HEK293 (cell line): ENCODE results near the gene CEND1.

Experiments used
- CTCF ChIA-PET: fragments of 350-600 bp; formaldehyde crosslinking; extraction: SDS; loops from one replicate; lab custom pipeline; 2021; ENCODE audit warnings: antibody characterized with exemption; lab: Yijun Ruan, JAX
- POLR2A ChIA-PET: fragments of 300-600 bp; formaldehyde crosslinking; extraction: SDS; loops from one replicate; lab custom pipeline; 2020; ENCODE audit warnings: antibody characterized with exemption, inconsistent platforms; lab: Yijun Ruan, JAX
- H3K27ac ChIP-seq: fragments of 200-500 bp; sonication (Bioruptor generic); 2 replicates; pipeline ENCODE4 v1.5.1; 2014; ENCODE audit warnings: low read depth, low read length, control low read depth, inconsistent platforms; ENCODE audit errors: extremely low read depth
- H3K36me3 ChIP-seq, 2 experiments: fragments of 200-500 bp in 1 of 2; sonication (Bioruptor generic) in 1 of 2; 1 replicate in 1 of 2; 2 replicates in 1 of 2; pipeline ENCODE4 v1.5.1; 2014 to 2017; ENCODE audit warnings: inconsistent platforms in 2 of 2, low read length in 2 of 2; ENCODE audit not compliant: control insufficient read depth in 2 of 2, insufficient read depth in 1 of 2
- H3K4me1 ChIP-seq: fragments of 200-500 bp; sonication (Bioruptor generic); 2 replicates; pipeline ENCODE4 v1.5.1; 2014; ENCODE audit warnings: mild to moderate bottlenecking, low read length, inconsistent platforms; ENCODE audit not compliant: control insufficient read depth, insufficient read depth
- H3K4me3 ChIP-seq: 2 replicates; pipeline ENCODE4 v1.5.1; 2011; ENCODE audit warnings: low read depth, mild to moderate bottlenecking, control low read depth, low read length, moderate library complexity
- H3K9me3 ChIP-seq: fragments of 200-500 bp; sonication (Bioruptor generic); 2 replicates; pipeline ENCODE4 v1.5.1; 2014; ENCODE audit warnings: low read depth, low read length, inconsistent platforms; ENCODE audit not compliant: control insufficient read depth, insufficient read depth
- BCL11B ChIP-seq: fragments of 450-650 bp; formaldehyde crosslinking; IDR thresholded peaks from 2 replicates; pipeline ENCODE4 v1.5.1; 2016; ENCODE audit warnings: low read depth, missing biosample characterization, missing genetic modification characterization
- GLIS1 ChIP-seq: fragments of 450-650 bp; formaldehyde crosslinking; IDR thresholded peaks from 2 replicates; pipeline ENCODE4 v1.5.1; 2016; ENCODE audit warnings: missing biosample characterization, missing genetic modification characterization
- INSM2 ChIP-seq: fragments of 450-650 bp; formaldehyde crosslinking; IDR thresholded peaks from 2 replicates; pipeline ENCODE4 v1.5.1; 2016; ENCODE audit warnings: missing biosample characterization, missing genetic modification characterization
- KLF7 ChIP-seq: fragments of 450-650 bp; formaldehyde crosslinking; IDR thresholded peaks from 2 replicates; pipeline ENCODE4 v1.5.1; 2016; ENCODE audit warnings: missing biosample characterization, missing genetic modification characterization, borderline replicate concordance
- PATZ1 ChIP-seq: fragments of 450-650 bp; formaldehyde crosslinking; IDR thresholded peaks from 2 replicates; pipeline ENCODE4 v1.5.1; 2016; ENCODE audit warnings: missing biosample characterization, missing genetic modification characterization
- PRDM2 ChIP-seq: fragments of 450-650 bp; formaldehyde crosslinking; IDR thresholded peaks from 2 replicates; pipeline ENCODE4 v1.5.1; 2016; ENCODE audit warnings: missing biosample characterization, missing genetic modification characterization, borderline replicate concordance
- SCRT2 ChIP-seq: fragments of 450-650 bp; formaldehyde crosslinking; IDR thresholded peaks from 2 replicates; pipeline ENCODE4 v1.5.1; 2016; ENCODE audit warnings: missing biosample characterization, missing genetic modification characterization
- SP3 ChIP-seq: fragments of 450-650 bp; formaldehyde crosslinking; IDR thresholded peaks from 2 replicates; pipeline ENCODE4 v1.5.1; 2016; ENCODE audit warnings: missing biosample characterization, missing genetic modification characterization
- TSHZ1 ChIP-seq: fragments of 450-650 bp; formaldehyde crosslinking; IDR thresholded peaks from 2 replicates; pipeline ENCODE4 v1.5.1; 2016; ENCODE audit warnings: missing biosample characterization, missing genetic modification characterization, borderline replicate concordance
- ZNF10 ChIP-seq: fragments of 450-650 bp; formaldehyde crosslinking; IDR thresholded peaks from 2 replicates; pipeline ENCODE4 v1.5.1; 2017; ENCODE audit warnings: missing biosample characterization, missing genetic modification characterization
- ZNF302 ChIP-seq: fragments of 450-650 bp; formaldehyde crosslinking; IDR thresholded peaks from 2 replicates; pipeline ENCODE4 v1.5.1; 2016; ENCODE audit warnings: missing biosample characterization, missing genetic modification characterization, low read depth
- ZNF341 ChIP-seq: fragments of 450-650 bp; formaldehyde crosslinking; IDR thresholded peaks from 2 replicates; pipeline ENCODE4; 2016; ENCODE audit warnings: low read depth, missing biosample characterization, missing genetic modification characterization
- ZNF404 ChIP-seq: fragments of 450-650 bp; formaldehyde crosslinking; IDR thresholded peaks from 2 replicates; pipeline ENCODE4 v1.5.1; 2017; ENCODE audit warnings: missing biosample characterization, missing genetic modification characterization
- ZNF48 ChIP-seq: fragments of 450-650 bp; formaldehyde crosslinking; IDR thresholded peaks from 2 replicates; pipeline ENCODE4 v1.5.1; 2016; ENCODE audit warnings: missing biosample characterization, missing genetic modification characterization
- ZNF639 ChIP-seq: fragments of 450-650 bp; formaldehyde crosslinking; IDR thresholded peaks from 2 replicates; pipeline ENCODE4 v1.5.1; 2016; ENCODE audit warnings: missing biosample characterization, missing genetic modification characterization
- ZNF670 ChIP-seq: fragments of 450-650 bp; formaldehyde crosslinking; IDR thresholded peaks from 2 replicates; pipeline ENCODE4 v1.5.1; 2016; ENCODE audit warnings: missing biosample characterization, missing genetic modification characterization, low read depth
- ZNF677 ChIP-seq: fragments of 450-650 bp; IDR thresholded peaks from 2 replicates; pipeline ENCODE4 v1.5.0; 2018; ENCODE audit warnings: missing biosample characterization, mild to moderate bottlenecking, missing genetic modification characterization, moderate library complexity
- ZNF837 ChIP-seq: fragments of 450-650 bp; formaldehyde crosslinking; IDR thresholded peaks from 2 replicates; pipeline ENCODE4 v1.5.1; 2016; ENCODE audit warnings: missing biosample characterization, missing genetic modification characterization
- TF ChIP-seq, protein P1 (sequence below): fragments of 450-650 bp; formaldehyde crosslinking; IDR thresholded peaks from 2 replicates; pipeline ENCODE4 v1.5.1; 2017; ENCODE audit warnings: missing biosample characterization, missing genetic modification characterization

Gene CEND1

DNA sequence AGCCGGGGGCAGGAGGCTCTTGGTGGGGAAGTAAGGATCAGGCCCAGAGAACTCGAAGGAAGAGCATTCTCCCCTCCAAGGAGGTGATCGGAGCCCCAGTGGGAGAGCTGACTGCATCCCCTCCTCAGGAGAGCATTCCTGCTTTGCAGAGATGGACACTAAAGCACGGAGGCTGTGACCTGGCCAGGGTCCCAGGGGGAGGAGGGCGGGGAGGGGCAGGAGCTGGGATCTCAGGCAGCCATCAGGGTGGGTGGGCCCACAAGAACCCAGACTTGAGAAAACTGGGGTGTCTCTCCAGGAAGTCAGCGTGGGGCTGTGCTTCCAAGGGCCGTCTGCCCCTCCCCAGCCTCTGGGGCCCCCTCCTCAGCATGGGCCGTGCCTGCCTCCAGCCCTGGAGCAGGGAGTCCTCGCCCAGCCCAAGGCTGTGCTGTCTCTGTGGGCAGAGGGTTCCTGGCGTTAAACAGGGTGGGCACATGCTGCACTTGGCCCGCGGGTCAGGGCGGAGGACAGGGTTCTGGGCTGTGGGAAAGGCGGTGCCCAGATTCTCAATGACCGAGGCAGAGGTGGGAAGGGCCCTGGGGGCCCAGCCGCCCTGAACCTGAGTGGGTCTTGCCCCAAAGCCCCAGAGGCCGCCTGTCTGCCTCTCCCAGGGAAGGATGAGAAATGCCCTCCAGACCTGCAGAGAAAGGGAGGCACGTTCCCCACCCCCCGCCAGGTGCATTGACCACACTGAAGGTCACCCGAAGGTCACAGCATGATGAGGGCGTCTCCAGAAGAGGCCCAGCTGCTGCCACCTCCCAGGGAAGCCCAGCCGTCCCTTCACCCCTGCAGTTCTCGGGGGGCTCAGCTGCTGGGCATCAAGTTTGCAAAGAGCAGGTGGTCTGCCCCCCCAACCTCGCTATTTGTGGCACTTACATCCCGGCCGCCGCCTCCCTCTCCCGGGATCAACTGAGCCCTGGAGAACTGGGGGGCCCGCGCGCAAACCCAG lies 643 bp downstream of the CEND1 start (continued):
- TF ChIP-seq ZNF639 (tag by site-specific recombination) (no peak), INSM2 (tag by site-specific recombination) (no peak), ZNF48 (tag by site-specific recombination) (no peak), ZNF837 (no peak), ZNF670 (tag by site-specific recombination) (no peak), BCL11B (tag by site-specific recombination) (peak; percentile 58; the same call in 1 of the 2 replicates), ZNF677 (tag by site-specific recombination) (no peak), ZNF341 (tag by site-specific recombination) (peak; percentile 34), SP3 (tag by site-specific recombination) (no peak), ZNF10 (no peak), SCRT2 (tag by site-specific recombination) (no peak), ZNF302 (tag by site-specific recombination) (no peak), ZNF404 (no peak), KLF7 (no peak)
- TF ChIP-seq, protein P1, sequence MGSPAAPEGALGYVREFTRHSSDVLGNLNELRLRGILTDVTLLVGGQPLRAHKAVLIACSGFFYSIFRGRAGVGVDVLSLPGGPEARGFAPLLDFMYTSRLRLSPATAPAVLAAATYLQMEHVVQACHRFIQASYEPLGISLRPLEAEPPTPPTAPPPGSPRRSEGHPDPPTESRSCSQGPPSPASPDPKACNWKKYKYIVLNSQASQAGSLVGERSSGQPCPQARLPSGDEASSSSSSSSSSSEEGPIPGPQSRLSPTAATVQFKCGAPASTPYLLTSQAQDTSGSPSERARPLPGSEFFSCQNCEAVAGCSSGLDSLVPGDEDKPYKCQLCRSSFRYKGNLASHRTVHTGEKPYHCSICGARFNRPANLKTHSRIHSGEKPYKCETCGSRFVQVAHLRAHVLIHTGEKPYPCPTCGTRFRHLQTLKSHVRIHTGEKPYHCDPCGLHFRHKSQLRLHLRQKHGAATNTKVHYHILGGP: no peak

DNA sequence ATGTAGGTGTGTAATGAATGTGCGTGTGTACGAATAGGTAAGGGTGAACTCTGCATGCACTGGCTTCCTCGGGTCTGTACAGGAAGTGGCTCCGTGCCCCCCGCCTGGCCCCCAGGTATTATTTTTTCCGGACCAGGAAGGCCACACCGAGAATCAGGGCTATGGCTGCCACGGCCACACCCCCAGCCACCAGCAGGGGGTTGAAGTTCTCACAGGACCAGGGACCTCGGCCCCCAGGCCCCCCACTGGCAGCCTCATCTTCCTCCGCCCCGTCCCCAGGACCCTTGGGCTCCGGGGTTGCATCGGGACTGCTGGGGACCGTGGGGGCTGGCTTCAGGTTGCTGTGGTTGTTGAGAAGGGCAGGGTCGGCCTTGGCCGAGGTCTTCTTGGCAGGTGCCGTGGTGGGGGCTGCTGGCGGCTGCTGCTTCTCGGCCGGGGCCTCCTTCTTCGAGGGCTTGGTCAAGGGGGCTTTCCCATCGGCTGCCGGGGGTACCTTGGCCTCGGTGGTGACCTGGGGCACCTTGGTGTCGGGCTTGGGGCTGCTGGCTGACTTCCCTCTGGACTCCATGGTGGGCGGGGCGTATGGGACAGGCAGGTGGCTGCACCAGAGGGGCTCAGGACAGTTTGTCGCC lies 1.8 kb downstream of the CEND1 start:
- Histone ChIP-seq H3K36me3 (peaks cover 0 to 33% of the 10 kb centered on the region in 2 experiments; a peak in 2 of 3 replicates), H3K4me3 (no peak overlapping the region), H3K27ac (no peak overlapping the region), H3K4me1 (no peaks in the 10 kb centered on the region), H3K9me3 (no peaks in the 10 kb centered on the region)
- ChIA-PET CTCF (no interaction called here), POLR2A (no interaction called here)
- TF ChIP-seq PATZ1 (tag by site-specific recombination): no peak
- no peak for TF ChIP-seq PRDM2
- no peak for TF ChIP-seq TSHZ1 (tag by site-specific recombination)
- no peak for TF ChIP-seq GLIS1 (tag by site-specific recombination)
